ENCODE measurements around the gene MZT2B. TPM values are rescaled to one million over a fixed set of nuclear protein-coding genes. Genes with fewer than 3 reads are reported as not detected.
"Not testable (repeated sequence)": the region's sequence is repeated elsewhere in the genome, so short reads cannot be mapped to it uniquely, and the experiment has no call there.

The MZT2B gene
- polyA plus RNA-seq, 1 of the 3 experiments (the other 2 are of a cell fraction) = 222 TPM

- H3K4me1 ChIP-seq (ENCODE audit: control insufficient read depth in 1 of 2, insufficient read depth in 2 of 2, low read depth in 1 of 2, low read length in 1 of 2) = peaks cover 0 to 25% of the 10 kb centered on the region in 2 experiments; a peak in 2 of 4 replicates
- no peaks in the 10 kb centered on the region for H3K9me3 ChIP-seq
- peaks cover 75% of the 10 kb centered on the region for H3K79me2 ChIP-seq (ENCODE audit: insufficient read depth)
- POLR2A ChIA-PET = interaction anchor here (0.8 to 1.8 kb wide), 4 partner anchors 24 to 252 kb away, joined by 3 to 14 read pairs (median 4); partner anchors contain the start of gene IMP4
- H4K20me1 ChIP-seq (ENCODE audit: insufficient read depth) = peaks cover 11% of the 10 kb centered on the region; the same call in 1 of the 2 replicates
- peak; percentile 93 for DNase-seq
- H3K9ac ChIP-seq = peak within 1 kb of the TSS; percentile 85
- TF ChIP-seq MXI1 (IDR thresholded peaks at IDR 0.05; ENCODE audit: low read depth, low read length) (peak; percentile 66; the same call in 1 of the 2 replicates), RFX5 (IDR thresholded peaks at IDR 0.05; ENCODE audit: low read length) (0 out of 2 replicates have a peak, but pooled peaks have one; percentile 17), MAX (IDR thresholded peaks at IDR 0.05; ENCODE audit: low read depth) (peak; percentile 62; the same call in 1 of the 2 replicates), NFIC (IDR thresholded peaks at IDR 0.05; ENCODE audit: borderline replicate concordance) (no peak), YY1 (IDR thresholded peaks at IDR 0.05; ENCODE audit: low read depth) (peak; percentile 95), GABPA (IDR thresholded peaks at IDR 0.05; ENCODE audit: low read depth) (0 out of 2 replicates have a peak, but pooled peaks have one; percentile 21), JUND (IDR thresholded peaks at IDR 0.05) (no peak), SMC3 (IDR thresholded peaks at IDR 0.05; ENCODE audit: low read depth, low read length) (no peak), CHD2 (IDR thresholded peaks at IDR 0.05; ENCODE audit: low read length, partially characterized antibody) (peak; percentile 19), IRF3 (IDR thresholded peaks at IDR 0.05; ENCODE audit: low read depth, low read length) (no peak), REST (IDR thresholded peaks at IDR 0.05; ENCODE audit: low read depth, low read length) (peak; percentile 38; the same call in 1 of the 2 replicates), TAF1 (IDR thresholded peaks at IDR 0.05; ENCODE audit: borderline replicate concordance, low read depth, low read length) (peak; percentile 73; the same call in 1 of the 2 replicates), SIN3A (IDR thresholded peaks at IDR 0.05; ENCODE audit: borderline replicate concordance, low read depth, low read length) (peak; percentile 55; the same call in 1 of the 2 replicates), NRF1 (IDR thresholded peaks at IDR 0.05; ENCODE audit: low read depth, low read length) (peak; percentile 73), USF1 (IDR thresholded peaks at IDR 0.05; ENCODE audit: borderline replicate concordance, low read depth) (no peak)
- H3K4me3 ChIP-seq (ENCODE audit: low read depth in 2 of 2, low read length in 1 of 2) = peak within 1 kb of the TSS; percentile 92 to 95
- H3K9me2 ChIP-seq = no peaks in the 10 kb centered on the region
- 2% methylated on average over 25 of the region's 55 CpGs for WGBS (ENCODE audit: low lambda C conversion rate)
- peaks cover 0 to 4% of the 10 kb centered on the region in 2 experiments for H3K36me3 ChIP-seq (replicated peaks in 1 of 2; ENCODE audit: control insufficient read depth in 1 of 2, insufficient read depth in 2 of 2, low read length in 1 of 2)
- H3K27ac ChIP-seq (ENCODE audit: low read depth in 2 of 2, low read length in 1 of 2) = peak within 1 kb of the TSS; percentile 52 to 92
- CTCF ChIA-PET = interaction anchor here (0.7 to 11.1 kb wide), 13 partner anchors 11 to 258 kb away, joined by 3 to 113 read pairs (median 4); partner anchors contain the start of genes IMP4 and PTPN18
- 0 out of 2 replicates have a peak within 1 kb of the TSS, but pooled peaks have one; percentile 41 for H2AFZ ChIP-seq (ENCODE audit: low read depth)
- no peaks in the 10 kb centered on the region for H3F3A ChIP-seq (replicated peaks; ENCODE audit: insufficient read depth)
- H3K4me2 ChIP-seq = peak within 1 kb of the TSS; percentile 88
- H3K27me3 ChIP-seq (ENCODE audit: insufficient read depth) = no peaks in the 10 kb centered on the region
These were observed 660 bp upstream of the MZT2B start, which contains the start of gene SMPD4 for GRCh38 chr2:130181325-130181879. SMPD4 (minus strand) TSS chr2:130181602; CDS start chr2:130176592, 5,010 bp downstream.

- whole genome bisulfite sequencing (ENCODE audit: low lambda C conversion rate) = 26% methylated on average over 10 of the region's 23 CpGs
- not testable (repeated sequence) for DNase-seq
- peak overlapping the region in 1 of 2 experiments; percentile 92; a peak in 2 of 4 replicates for H3K27ac ChIP-seq (ENCODE audit: low read depth in 2 of 2, low read length in 1 of 2)
These were observed 907 bp downstream of the MZT2B start for GRCh38 chr2:130182826-130183511.

More at GRCh38 chr2:130182826-130183511, 907 bp downstream of the MZT2B start:
- peak overlapping the region; percentile 92 to 95 for H3K4me3 ChIP-seq (ENCODE audit: low read depth in 2 of 2, low read length in 1 of 2)
- not testable (repeated sequence) for H3K36me3 ChIP-seq (replicated peaks in 1 of 2; ENCODE audit: control insufficient read depth in 1 of 2, insufficient read depth in 2 of 2, low read length in 1 of 2); H2AFZ ChIP-seq (ENCODE audit: low read depth); H3K9me3 ChIP-seq; H4K20me1 ChIP-seq (ENCODE audit: insufficient read depth); H3K27me3 ChIP-seq (ENCODE audit: insufficient read depth); H3K9me2 ChIP-seq; H3F3A ChIP-seq (replicated peaks; ENCODE audit: insufficient read depth)
- ChIA-PET CTCF (interaction anchor here (0.9 to 11.1 kb wide), 10 partner anchors 38 to 247 kb away, joined by 3 to 113 read pairs (median 4); partner anchors contain the start of genes CCDC74B and IMP4), POLR2A (interaction anchor here (0.8 to 2.4 kb wide), 4 partner anchors 150 to 254 kb away, joined by 3 to 14 read pairs (median 3); partner anchors contain the start of gene IMP4)
- peak overlapping the region; percentile 85 for H3K9ac ChIP-seq
- H3K4me2 ChIP-seq = peak overlapping the region; percentile 88
- peaks cover 0 to 28% of the 10 kb centered on the region in 2 experiments; a peak in 2 of 4 replicates for H3K4me1 ChIP-seq (ENCODE audit: control insufficient read depth in 1 of 2, insufficient read depth in 2 of 2, low read depth in 1 of 2, low read length in 1 of 2)
- peaks cover 59% of the 10 kb centered on the region for H3K79me2 ChIP-seq (ENCODE audit: insufficient read depth)

Measured in SK-N-SH (cell line).